Activated CD4-positive, CD25-positive, alpha-beta regulatory T cell (primary cell): ENCODE measurements around the gene CLCNKA.

Experiments
- DNase-seq, 4 experiments: peaks; one replicate each; lab custom pipeline; 2025; lab: John Stamatoyannopoulos, UW

Gene CLCNKA

GRCh38 chr1:16063226-16063829 is 41.5 kb downstream of the CLCNKA start:
- no peak for DNase-seq

- no peak for DNase-seq
Observed at GRCh38 chr1:16063921-16064320, 42.1 kb downstream of the CLCNKA start.

- no peak for DNase-seq
Observed at GRCh38 chr1:16064536-16065268, 42.9 kb downstream of the CLCNKA start.

GRCh38 chr1:16065269-16065576 is 43.4 kb downstream of the CLCNKA start:
- DNase-seq, result no peak

DNA sequence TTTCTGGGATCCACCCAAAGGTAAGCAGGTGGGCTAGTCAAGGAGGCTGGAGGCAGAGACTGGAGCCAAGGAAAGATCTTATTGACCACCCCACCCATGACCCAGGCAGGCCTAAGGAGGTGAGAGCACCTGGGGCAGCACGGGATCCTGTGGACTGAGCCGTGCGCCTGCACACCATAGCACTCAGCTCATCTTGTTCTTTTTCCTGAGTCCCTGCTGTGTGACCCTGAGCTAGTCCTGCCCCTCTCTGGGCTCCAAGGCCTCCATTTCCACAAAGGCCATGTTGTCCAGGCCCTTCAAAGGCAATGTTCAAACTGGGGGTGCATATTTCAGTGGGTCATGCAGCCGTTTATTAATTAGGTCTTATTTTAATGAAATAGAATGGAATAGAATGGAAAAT is 44.4 kb downstream of the CLCNKA start:
- no peak for DNase-seq

GRCh38 chr1:16067127-16067768 is 45.4 kb downstream of the CLCNKA start:
- DNase-seq, result no peak

- DNase-seq, result no peak
Observed at GRCh38 chr1:16067933-16068332, 46.1 kb downstream of the CLCNKA start.

DNA sequence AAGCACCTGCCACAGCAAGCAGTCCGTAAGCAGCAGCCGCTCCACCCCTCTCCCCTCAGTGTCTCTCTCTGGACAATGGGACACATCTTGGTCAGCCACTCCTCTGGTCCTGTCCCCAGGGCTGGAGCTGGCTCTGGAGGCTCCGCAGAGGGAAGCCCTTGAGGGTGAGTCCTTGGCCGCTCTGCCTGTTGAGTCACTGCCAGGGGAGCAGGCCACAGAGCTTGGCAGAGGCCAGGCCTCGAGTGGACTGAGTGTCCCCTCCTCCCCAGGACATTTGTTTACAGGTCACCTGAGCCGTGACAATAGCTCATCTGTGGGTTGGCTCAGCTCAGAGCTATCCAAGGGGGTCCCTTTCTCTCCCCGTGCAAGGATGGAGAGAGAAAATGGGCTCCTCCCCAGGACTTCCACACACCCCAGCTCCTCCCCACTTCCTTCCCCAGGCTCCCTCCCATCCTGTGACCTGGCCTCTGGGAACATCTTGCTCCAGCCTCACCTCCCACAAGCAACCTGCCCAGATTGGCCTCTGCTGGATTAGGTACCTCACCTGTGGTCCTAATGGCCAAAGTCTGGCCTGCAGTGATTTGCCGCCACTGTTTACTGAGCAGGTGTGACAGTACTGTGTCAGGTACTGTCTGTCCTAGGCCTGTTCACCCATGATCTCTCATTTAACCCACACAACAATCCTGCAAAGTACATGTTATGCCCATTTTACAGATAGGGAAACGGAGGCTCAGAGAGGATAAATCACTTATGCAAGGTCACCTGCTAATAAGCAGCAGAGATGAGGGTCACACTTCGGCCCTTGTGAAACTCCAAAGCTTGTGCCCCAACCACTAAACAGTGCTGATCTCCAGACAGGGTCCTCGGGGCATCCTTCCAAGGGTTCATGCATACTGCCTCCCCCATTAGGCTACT is 46.8 kb downstream of the CLCNKA start:
- no peak for DNase-seq

DNA sequence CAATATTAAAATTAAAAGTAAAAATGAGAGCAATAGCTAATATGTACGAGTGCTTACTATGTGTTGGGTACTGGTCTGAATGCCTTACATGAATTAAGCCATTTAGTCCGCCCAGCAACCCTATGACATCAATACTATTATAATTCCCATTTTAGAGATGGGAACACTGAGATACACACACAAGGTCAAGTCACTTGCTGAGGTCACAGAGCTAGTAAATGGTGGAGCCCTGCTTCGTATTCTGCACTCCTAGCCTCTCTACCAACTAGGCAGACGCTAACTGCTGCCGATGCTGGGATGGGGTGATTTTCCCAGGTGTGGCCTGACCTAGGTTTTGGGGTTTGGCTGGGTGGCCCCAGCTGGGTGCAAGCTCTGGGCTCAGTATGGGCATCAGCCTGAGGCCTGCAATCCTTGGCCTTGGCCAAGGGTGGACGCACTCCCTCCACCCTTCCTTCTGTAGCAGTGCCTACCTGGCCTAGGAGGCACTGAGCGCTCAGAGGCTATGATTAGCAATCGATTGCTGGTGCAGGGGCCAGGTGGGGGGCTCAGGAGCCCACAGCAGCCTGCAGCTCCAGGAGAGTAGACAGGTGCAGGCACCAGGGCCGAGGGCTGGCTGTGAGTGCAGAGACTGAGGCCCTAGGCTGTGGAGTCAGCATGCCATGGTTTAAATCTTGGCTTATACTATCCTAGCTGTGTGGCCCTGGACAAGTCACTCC is 49.0 kb downstream of the CLCNKA start:
- no peak for DNase-seq

DNA sequence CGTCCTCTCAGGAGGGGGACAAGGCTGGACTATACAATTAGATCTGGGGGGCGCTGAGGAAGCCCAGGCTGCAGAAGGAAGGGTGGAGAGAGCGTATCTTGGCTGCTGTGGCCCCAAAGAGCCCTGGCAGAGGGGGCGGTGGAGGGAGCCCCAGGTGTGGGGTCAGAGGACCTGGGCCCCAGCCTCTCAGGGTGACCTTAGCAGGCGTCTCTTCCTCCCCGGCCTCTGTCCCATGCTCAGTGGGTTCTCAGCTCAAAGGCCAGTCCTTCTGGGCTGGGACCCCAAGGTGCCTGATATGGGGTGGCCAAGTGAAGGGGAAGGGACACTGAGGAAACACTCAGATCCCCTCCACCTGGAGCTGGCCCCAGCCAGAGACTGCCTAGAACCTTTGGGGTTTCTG is 49.8 kb downstream of the CLCNKA start:
- no peak for DNase-seq

DNA sequence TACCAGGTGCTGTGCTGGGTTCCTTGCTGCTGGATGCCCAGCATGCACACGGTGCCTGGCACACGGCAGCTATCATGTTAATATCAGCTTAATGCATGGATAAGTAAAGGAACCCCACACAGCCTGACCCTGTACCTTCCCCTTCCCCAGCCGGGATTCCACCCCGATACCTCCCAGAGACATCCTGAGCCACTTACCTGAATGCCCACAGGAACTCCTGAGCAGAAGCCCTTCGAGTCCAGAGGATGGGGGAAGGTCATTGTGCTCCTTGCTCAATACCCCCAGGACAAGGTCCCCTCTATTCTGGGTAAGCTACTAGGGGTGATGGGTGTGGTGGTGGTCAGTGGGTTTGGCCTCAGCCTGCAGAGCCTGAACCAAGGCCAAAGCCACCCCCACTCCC is 50.3 kb downstream of the CLCNKA start:
- no peak for DNase-seq

GRCh38 chr1:16072616-16073484 is 51.0 kb downstream of the CLCNKA start:
- no peak for DNase-seq

- peak in 2 of 4 experiments; percentile 14 to 16 for DNase-seq
Observed at GRCh38 chr1:16073490-16074119, 51.8 kb downstream of the CLCNKA start, which contains the start of gene FAM131C. TSS of gene FAM131C (minus strand) at chr1:16073651. CDS start at chr1:16073442, 209 bp downstream.

GRCh38 chr1:16074217-16074616 is 52.4 kb downstream of the CLCNKA start:
- DNase-seq, result no peak

DNA sequence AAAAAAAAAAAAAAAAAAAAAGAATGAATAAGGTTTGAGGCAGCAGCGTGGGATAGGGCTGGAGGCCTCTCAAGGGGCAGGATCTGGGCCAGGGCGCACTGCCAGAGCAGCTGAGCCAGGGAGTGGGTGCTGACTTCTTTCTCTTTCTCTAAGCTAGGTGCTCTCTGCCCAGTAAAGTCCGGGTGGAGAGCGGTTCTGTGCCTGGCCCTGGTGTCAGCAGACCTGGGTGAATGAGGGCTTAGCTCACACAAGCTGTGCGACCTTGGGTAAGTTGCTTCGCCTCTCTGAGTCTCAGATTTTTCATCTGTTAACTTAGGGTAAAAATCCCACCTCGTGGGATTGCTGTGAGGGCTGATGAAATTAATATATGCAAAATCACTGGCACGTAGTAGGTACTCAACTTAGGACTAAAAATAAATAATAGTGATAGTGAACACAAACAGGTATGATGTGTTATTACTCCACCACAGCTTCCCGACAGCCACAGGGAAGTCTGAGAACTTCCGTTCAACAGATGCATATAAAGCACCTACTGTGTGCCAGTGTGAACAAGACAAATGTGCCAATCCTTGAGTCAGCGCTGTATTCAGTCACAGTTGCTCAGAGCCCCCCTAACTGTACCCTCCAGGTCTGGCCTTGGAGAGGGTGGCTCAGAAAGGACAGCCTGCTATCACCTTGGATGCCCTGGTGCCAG is 53.6 kb downstream of the CLCNKA start:
- DNase-seq, result no peak

GRCh38 chr1:16076031-16076864 is 54.4 kb downstream of the CLCNKA start:
- no peak for DNase-seq

- DNase-seq, result no peak
Observed at GRCh38 chr1:16076865-16077238, 55.0 kb downstream of the CLCNKA start.

GRCh38 chr1:16077406-16078245 is 55.8 kb downstream of the CLCNKA start:
- DNase-seq, result no peak
